Measurements from ENCODE around the gene RGP1. TPM values are rescaled to one million over a fixed set of nuclear protein-coding genes. Genes with fewer than 3 reads are reported as not detected.
A peak's percentile ranks its signal among the peaks of the same experiment; 100 is the strongest.

Gene RGP1
- total and polyA plus RNA-seq, 5 donors from 2014 or later = 4.6 to 22.8 (median 8.6) TPM

- Histone ChIP-seq H3K4me3 (ENCODE audit: low read depth, low read length) (no peak overlapping the region), H3K4me1 (ENCODE audit: control insufficient read depth, insufficient read depth, low read length, poor library complexity, severe bottlenecking) (no peaks in the 10 kb centered on the region), H3K27ac (ENCODE audit: insufficient read depth, low read length, poor library complexity, severe bottlenecking) (no peak overlapping the region), H3K36me3 (ENCODE audit: control insufficient read depth, insufficient read depth, low read length) (peaks cover 5% of the 10 kb centered on the region), H3K9me3 (ENCODE audit: control insufficient read depth in 2 of 2, low read length in 2 of 2) (no peaks in the 10 kb centered on the region), H3K27me3 (ENCODE audit: control insufficient read depth, insufficient read depth, low read length) (no peaks in the 10 kb centered on the region)
- Mint-ChIP-seq H3K27ac (no peak overlapping the region), H3K27me3 (no peaks in the 10 kb centered on the region), H3K4me3 (no peak overlapping the region), H3K9me3 (peaks cover 0 to 2% (median 0%) of the 10 kb centered on the region in 7 donors), H3K4me1 (peaks cover 0 to 17% (median 10%) of the 10 kb centered on the region in 4 donors), H3K36me3 (peaks cover 17% of the 10 kb centered on the region)
- ATAC-seq (ENCODE audit: low read depth in 2 of 2) = no peak
- DNase-seq = no peak
Measured at GRCh38 chr9:35778496-35778895, 29.4 kb downstream of the RGP1 start.

DNA sequence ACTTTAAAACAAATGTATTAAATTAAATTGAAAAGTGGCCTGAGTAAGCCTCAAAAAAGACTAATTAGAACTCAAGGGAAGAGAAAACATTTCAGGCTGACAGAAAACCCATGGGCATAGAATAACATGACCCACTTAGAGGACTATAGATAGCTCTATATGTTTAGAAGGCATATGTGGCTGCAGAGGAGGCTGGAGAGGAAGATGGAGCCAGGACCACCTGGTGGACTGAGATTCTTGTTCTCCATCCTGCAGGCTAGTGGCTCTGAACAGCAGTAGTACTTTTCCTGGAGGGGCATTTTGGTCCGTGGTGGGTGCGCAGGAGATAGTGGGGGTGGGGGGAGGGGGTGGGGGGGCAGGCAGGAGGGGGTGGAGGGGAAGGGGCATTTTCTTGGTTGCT is 32.0 kb downstream of the RGP1 start:
- peaks cover 0 to 3% (median 0%) of the 10 kb centered on the region in 7 donors for H3K9me3 Mint-ChIP-seq
- Histone ChIP-seq H3K27me3 (ENCODE audit: control insufficient read depth, insufficient read depth, low read length) (no peaks in the 10 kb centered on the region), H3K27ac (ENCODE audit: insufficient read depth, low read length, poor library complexity, severe bottlenecking) (no peak overlapping the region), H3K4me3 (ENCODE audit: low read depth, low read length) (no peak overlapping the region), H3K9me3 (ENCODE audit: control insufficient read depth in 2 of 2, low read length in 2 of 2) (no peaks in the 10 kb centered on the region), H3K36me3 (ENCODE audit: control insufficient read depth, insufficient read depth, low read length) (peaks cover 12% of the 10 kb centered on the region), H3K4me1 (ENCODE audit: control insufficient read depth, insufficient read depth, low read length, poor library complexity, severe bottlenecking) (no peaks in the 10 kb centered on the region)
- H3K4me1 Mint-ChIP-seq = peaks cover 0 to 12% (median 9%) of the 10 kb centered on the region in 4 donors
- no peak overlapping the region for H3K4me3 Mint-ChIP-seq
- peaks cover 28% of the 10 kb centered on the region for H3K36me3 Mint-ChIP-seq
- no peaks in the 10 kb centered on the region for H3K27me3 Mint-ChIP-seq
- DNase-seq (no peak), ATAC-seq (ENCODE audit: low read depth in 2 of 2) (no peak)
- H3K27ac Mint-ChIP-seq = no peak overlapping the region

- Histone ChIP-seq H3K4me3 (ENCODE audit: low read depth, low read length) (no peak overlapping the region), H3K9me3 (ENCODE audit: control insufficient read depth in 2 of 2, low read length in 2 of 2) (no peaks in the 10 kb centered on the region), H3K27me3 (ENCODE audit: control insufficient read depth, insufficient read depth, low read length) (no peaks in the 10 kb centered on the region), H3K4me1 (ENCODE audit: control insufficient read depth, insufficient read depth, low read length, poor library complexity, severe bottlenecking) (no peaks in the 10 kb centered on the region), H3K36me3 (ENCODE audit: control insufficient read depth, insufficient read depth, low read length) (peaks cover 13% of the 10 kb centered on the region), H3K27ac (ENCODE audit: insufficient read depth, low read length, poor library complexity, severe bottlenecking) (no peak overlapping the region)
- no peak overlapping the region for H3K27ac Mint-ChIP-seq
- H3K27me3 Mint-ChIP-seq = no peaks in the 10 kb centered on the region
- H3K36me3 Mint-ChIP-seq = peaks cover 35% of the 10 kb centered on the region
- ATAC-seq (ENCODE audit: low read depth in 2 of 2) = no peak
- peaks cover 0 to 1% (median 0%) of the 10 kb centered on the region in 7 donors for H3K9me3 Mint-ChIP-seq
- no peak overlapping the region for H3K4me3 Mint-ChIP-seq
- H3K4me1 Mint-ChIP-seq = peaks cover 0 to 8% (median 6%) of the 10 kb centered on the region in 4 donors
- DNase-seq = no peak
Measured at GRCh38 chr9:35783418-35783817, 34.3 kb downstream of the RGP1 start.

DNA sequence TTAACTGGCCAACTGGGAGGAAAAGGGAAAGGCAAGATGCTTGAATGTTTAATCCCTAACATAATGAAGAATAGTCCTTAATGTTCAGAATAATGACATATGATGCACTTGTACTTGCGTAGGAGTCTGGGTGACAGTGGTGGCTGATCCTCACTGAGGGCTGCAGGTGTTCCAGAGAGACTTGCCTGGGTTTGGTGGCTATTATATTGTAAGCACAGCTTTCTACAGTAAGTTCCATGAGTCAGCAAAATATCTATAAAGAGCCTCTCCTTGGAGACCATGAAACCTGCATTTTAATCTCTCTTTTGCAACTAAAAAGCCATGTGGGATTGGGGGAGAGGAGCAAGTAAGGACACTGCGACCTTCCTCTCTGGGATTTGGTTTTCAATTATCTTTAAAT is 40.5 kb downstream of the RGP1 start:
- Mint-ChIP-seq H3K9me3 (peaks cover 0 to 1% (median 0%) of the 10 kb centered on the region in 7 donors), H3K36me3 (peaks cover 29% of the 10 kb centered on the region), H3K4me3 (no peak overlapping the region), H3K4me1 (peaks cover 0 to 20% (median 12%) of the 10 kb centered on the region in 4 donors), H3K27me3 (no peaks in the 10 kb centered on the region), H3K27ac (no peak overlapping the region)
- no peaks in the 10 kb centered on the region for H3K9me3 ChIP-seq (ENCODE audit: control insufficient read depth in 2 of 2, low read length in 2 of 2)
- H3K27ac ChIP-seq (ENCODE audit: insufficient read depth, low read length, poor library complexity, severe bottlenecking) = no peak overlapping the region
- H3K4me3 ChIP-seq (ENCODE audit: low read depth, low read length) = no peak overlapping the region
- DNase-seq (no peak), ATAC-seq (ENCODE audit: low read depth in 2 of 2) (no peak)
- H3K36me3 ChIP-seq (ENCODE audit: control insufficient read depth, insufficient read depth, low read length) = peaks cover 7% of the 10 kb centered on the region
- H3K4me1 ChIP-seq (ENCODE audit: control insufficient read depth, insufficient read depth, low read length, poor library complexity, severe bottlenecking) = no peaks in the 10 kb centered on the region
- H3K27me3 ChIP-seq (ENCODE audit: control insufficient read depth, insufficient read depth, low read length) = no peaks in the 10 kb centered on the region

DNA sequence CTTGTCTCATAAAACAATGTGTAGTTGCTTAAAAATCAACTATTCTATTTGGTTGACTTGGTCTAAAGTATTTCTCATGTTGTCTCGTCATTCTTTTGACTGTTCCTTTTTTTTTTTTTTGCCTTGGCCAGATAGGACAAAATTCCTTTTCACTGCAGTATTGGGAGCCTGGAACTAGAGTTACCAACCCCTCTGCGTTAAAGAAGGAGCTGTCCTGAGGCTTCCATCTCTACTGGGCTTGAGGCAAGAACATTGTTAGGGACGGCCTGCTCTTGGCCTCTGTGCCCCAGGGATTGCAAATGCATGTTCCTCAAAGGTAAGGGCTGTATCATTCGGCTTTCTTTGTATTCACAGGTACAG is 40.9 kb downstream of the RGP1 start:
- H3K9me3 ChIP-seq (ENCODE audit: control insufficient read depth in 2 of 2, low read length in 2 of 2) = no peaks in the 10 kb centered on the region
- ATAC-seq (ENCODE audit: low read depth in 2 of 2) (peak in 1 of 2 donors; percentile 9), DNase-seq (no peak)
- H3K27ac ChIP-seq (ENCODE audit: insufficient read depth, low read length, poor library complexity, severe bottlenecking) = no peak overlapping the region
- peaks cover 6% of the 10 kb centered on the region for H3K36me3 ChIP-seq (ENCODE audit: control insufficient read depth, insufficient read depth, low read length)
- H3K4me3 ChIP-seq (ENCODE audit: low read depth, low read length) = no peak overlapping the region
- Mint-ChIP-seq H3K27me3 (no peaks in the 10 kb centered on the region), H3K9me3 (peaks cover 0 to 1% (median 0%) of the 10 kb centered on the region in 7 donors), H3K27ac (peak overlapping the region in 2 of 3 donors; percentile 55 to 73), H3K4me3 (no peak overlapping the region), H3K4me1 (peaks cover 0 to 20% (median 13%) of the 10 kb centered on the region in 4 donors), H3K36me3 (peaks cover 29% of the 10 kb centered on the region)
- no peaks in the 10 kb centered on the region for H3K4me1 ChIP-seq (ENCODE audit: control insufficient read depth, insufficient read depth, low read length, poor library complexity, severe bottlenecking)
- H3K27me3 ChIP-seq (ENCODE audit: control insufficient read depth, insufficient read depth, low read length) = no peaks in the 10 kb centered on the region

DNA sequence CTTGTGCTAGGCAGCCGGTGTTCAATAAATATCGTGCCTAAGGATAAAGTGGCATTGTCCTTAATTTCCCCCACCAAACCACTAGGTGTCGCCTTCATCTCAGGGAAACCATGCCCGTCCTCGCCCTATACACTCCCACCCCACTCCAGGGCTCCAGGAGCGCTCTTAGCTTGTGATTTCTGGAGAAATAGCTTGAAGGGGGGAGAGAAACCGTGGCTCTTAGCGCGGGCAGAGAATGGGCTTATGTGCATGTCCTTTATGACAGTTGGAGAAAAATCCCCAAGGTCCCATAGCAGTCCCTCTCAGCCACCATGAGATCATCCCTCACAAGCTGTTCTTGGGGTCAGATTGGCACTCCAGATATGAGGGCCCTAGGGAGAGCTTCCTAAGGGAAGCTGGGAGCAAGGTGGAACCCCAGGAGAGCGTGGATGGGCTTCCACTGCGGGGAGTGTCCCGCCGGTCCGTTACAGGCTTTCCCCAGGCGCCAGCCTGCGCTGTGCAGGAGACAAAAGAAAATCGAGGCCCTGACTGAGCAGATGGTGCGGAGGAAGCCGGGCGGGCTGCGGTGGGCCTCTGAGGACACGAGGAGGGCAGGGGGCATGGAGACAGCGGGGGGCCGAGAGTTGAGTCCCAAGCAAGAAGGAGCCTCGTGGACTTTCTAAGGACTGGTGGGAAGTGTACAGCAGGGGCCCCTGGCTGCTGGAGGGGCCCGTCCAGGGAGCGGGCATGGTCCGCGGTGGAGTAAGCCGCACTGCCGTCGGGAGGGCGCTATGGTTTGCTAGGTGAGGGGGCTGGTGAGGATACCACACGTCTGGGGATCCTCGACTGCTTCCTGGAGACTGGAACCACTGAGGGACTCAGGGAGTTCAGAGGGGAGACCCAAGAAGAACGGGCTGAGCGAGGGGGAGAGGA is 41.6 kb downstream of the RGP1 start:
- no peaks in the 10 kb centered on the region for H3K27me3 Mint-ChIP-seq
- no peak overlapping the region for H3K4me3 Mint-ChIP-seq
- H3K4me1 Mint-ChIP-seq = peaks cover 0 to 20% (median 13%) of the 10 kb centered on the region in 4 donors
- H3K27me3 ChIP-seq (ENCODE audit: control insufficient read depth, insufficient read depth, low read length) = no peaks in the 10 kb centered on the region
- peak; percentile 44 to 69 (median 65) for DNase-seq
- no peak overlapping the region for H3K4me3 ChIP-seq (ENCODE audit: low read depth, low read length)
- peak; percentile 74 to 81 for ATAC-seq (ENCODE audit: low read depth in 2 of 2)
- peak overlapping the region; percentile 55 to 73 (median 71) for H3K27ac Mint-ChIP-seq
- no peak overlapping the region for H3K27ac ChIP-seq (ENCODE audit: insufficient read depth, low read length, poor library complexity, severe bottlenecking)
- H3K4me1 ChIP-seq (ENCODE audit: control insufficient read depth, insufficient read depth, low read length, poor library complexity, severe bottlenecking) = no peaks in the 10 kb centered on the region
- H3K9me3 Mint-ChIP-seq = peaks cover 0 to 1% (median 0%) of the 10 kb centered on the region in 7 donors
- peaks cover 4% of the 10 kb centered on the region for H3K36me3 ChIP-seq (ENCODE audit: control insufficient read depth, insufficient read depth, low read length)
- no peaks in the 10 kb centered on the region for H3K9me3 ChIP-seq (ENCODE audit: control insufficient read depth in 2 of 2, low read length in 2 of 2)
- peaks cover 27% of the 10 kb centered on the region for H3K36me3 Mint-ChIP-seq

- Mint-ChIP-seq H3K27ac (peak within 1 kb of the TSS in 2 of 3 donors; percentile 71 to 73), H3K36me3 (peaks cover 20% of the 10 kb centered on the region), H3K9me3 (no peaks in the 10 kb centered on the region), H3K4me3 (no peak within 1 kb of the TSS), H3K4me1 (peaks cover 0 to 20% (median 14%) of the 10 kb centered on the region in 4 donors), H3K27me3 (no peaks in the 10 kb centered on the region)
- no peak within 1 kb of the TSS for H3K27ac ChIP-seq (ENCODE audit: insufficient read depth, low read length, poor library complexity, severe bottlenecking)
- no peaks in the 10 kb centered on the region for H3K36me3 ChIP-seq (ENCODE audit: control insufficient read depth, insufficient read depth, low read length)
- no peaks in the 10 kb centered on the region for H3K4me1 ChIP-seq (ENCODE audit: control insufficient read depth, insufficient read depth, low read length, poor library complexity, severe bottlenecking)
- DNase-seq (no peak), ATAC-seq (ENCODE audit: low read depth in 2 of 2) (no peak)
- no peaks in the 10 kb centered on the region for H3K9me3 ChIP-seq (ENCODE audit: control insufficient read depth in 2 of 2, low read length in 2 of 2)
- no peak within 1 kb of the TSS for H3K4me3 ChIP-seq (ENCODE audit: low read depth, low read length)
- H3K27me3 ChIP-seq (ENCODE audit: control insufficient read depth, insufficient read depth, low read length) = no peaks in the 10 kb centered on the region
Measured at GRCh38 chr9:35791297-35791921, 42.3 kb downstream of the RGP1 start, which contains the start of gene NPR2. Gene NPR2, plus strand, starts transcription at chr9:35791591. Its CDS starts 818 bp downstream, at chr9:35792409.
